Uterus (tissue), 2 donors: ENCODE measurements around the gene DUOX1.

ENCODE experiments used
- CTCF ChIP-seq, 4 experiments: fragments of 200-600 bp in 2 of 4; fragments of 450-650 bp in 2 of 4; sonication (generic) in 2 of 4; IDR thresholded peaks; one replicate each; pipeline ENCODE4 v1.5.1; 2016 to 2019; ENCODE audit warnings: antibody characterized with exemption in 4 of 4, mild to moderate bottlenecking in 2 of 4, moderate library complexity in 1 of 4
- POLR2A ChIP-seq, 2 donors: fragments of 450-650 bp; IDR thresholded peaks; one replicate each; pipeline ENCODE4 v1.6.1; 2016; ENCODE audit warnings: antibody characterized with exemption in 2 of 2, mild to moderate bottlenecking in 1 of 2, moderate library complexity in 1 of 2

- TF ChIP-seq CTCF (IDR thresholded peaks at IDR 0.05) (no peak), POLR2A (IDR thresholded peaks at IDR 0.05) (no peak)
Observed at GRCh38 chr15:45131510-45131909, 1.7 kb downstream of the DUOX1 start.
